Gastrocnemius medialis (tissue), 4 donors: ENCODE measurements around the gene CCNA1. TPM values are rescaled to one million over a fixed set of nuclear protein-coding genes. Genes with fewer than 3 reads are reported as not detected.

ENCODE experiments used
- ATAC-seq, 2 donors: fragments of 150-250 bp; one replicate each; pipeline ENCODE4 v1.9.1; 2016
- DNase-seq, 2 donors: peaks; one replicate each; pipeline ENCODE4 v3.0.0-alpha.2; 2019
- H3K27ac ChIP-seq, 4 donors: fragments of 200-600 bp; sonication (generic); 1 replicate in 1 of 4; 2 replicates in 3 of 4; pipeline ENCODE4 v1.5.1; 2016 to 2018; ENCODE audit warnings: mild to moderate bottlenecking in 2 of 4, moderate library complexity in 1 of 4
- H3K27me3 ChIP-seq, 3 donors: fragments of 200-600 bp; sonication (generic) in 2 of 3; 1 replicate in 1 of 3; 2 replicates in 2 of 3; pipeline versions ENCODE4 v1.5.1 to v1.6.0; 2016 to 2019; ENCODE audit warnings: mild to moderate bottlenecking in 1 of 3, moderate library complexity in 1 of 3
- H3K36me3 ChIP-seq, 2 donors: fragments of 200-600 bp; sonication (generic) in 1 of 2; one replicate each; pipeline ENCODE4 v1.5.1; 2017 to 2018
- H3K4me1 ChIP-seq, 2 donors: fragments of 200-600 bp; sonication (generic) in 1 of 2; one replicate each; pipeline ENCODE4 v1.5.1; 2016 to 2017; ENCODE audit warnings: mild to moderate bottlenecking in 2 of 2
- H3K4me3 ChIP-seq, 4 donors: fragments of 200-600 bp; sonication (generic) in 3 of 4; 1 replicate in 1 of 4; 2 replicates in 3 of 4; pipeline ENCODE4 v1.5.1; 2016 to 2019; ENCODE audit warnings: mild to moderate bottlenecking in 2 of 4
- H3K9me3 ChIP-seq, 3 donors: fragments of 200-600 bp; sonication (generic) in 2 of 3; 1 replicate in 1 of 3; 2 replicates in 2 of 3; pipeline ENCODE4 v1.5.1; 2016 to 2019
- CTCF ChIP-seq, 5 experiments: fragments of 450-650 bp in 3 of 5; fragments of 200-600 bp in 2 of 5; sonication (generic) in 2 of 5; IDR thresholded peaks in 4 of 5; conservative IDR thresholded peaks in 1 of 5; 1 replicate in 4 of 5; 2 replicates in 1 of 5; pipeline ENCODE4 v1.5.1; 2016 to 2019; ENCODE audit warnings: antibody characterized with exemption in 5 of 5, mild to moderate bottlenecking in 3 of 5, moderate library complexity in 3 of 5
- POLR2A ChIP-seq, 2 donors: fragments of 450-650 bp; IDR thresholded peaks; one replicate each; pipeline ENCODE4 v1.6.1; 2017; ENCODE audit warnings: antibody characterized with exemption in 2 of 2, mild to moderate bottlenecking in 2 of 2, moderate library complexity in 2 of 2
- in situ Hi-C, 4 donors: fragments of 200-750 bp; cut with MboI; loops; one replicate each; pipeline versions ENCODE4 v1.15.0 to v1.8.0; 2017; ENCODE audit warnings: low sequenced_read_pairs in 4 of 4
- intact Hi-C: fragments of 100-400 bp; cut with DNase I; formaldehyde crosslinking; loops from one replicate; pipeline ENCODE4 v1.15.1; 2023; ENCODE audit warnings: low total_unique reads
- total RNA-seq, 4 donors: library from RNA; depleted of rRNA; stranded (reverse); fragments of >200 nt; gene quantifications; one replicate each; pipeline versions ENCODE4 v1.1.0 to v1.2.3, GENCODE V29; 2016

CCNA1 gene
- total RNA-seq, 4 donors from 2014 or later = 0.58 to 0.98 (median 0.85) TPM; not detected in 1

- intact Hi-C loops (no loop called here), in situ Hi-C loops (no loop called here)
- ATAC-seq (no peak), DNase-seq (no peak)
- Histone ChIP-seq H3K4me1 (no peaks in the 10 kb centered on the region), H3K27me3 (no peaks in the 10 kb centered on the region), H3K9me3 (no peaks in the 10 kb centered on the region), H3K4me3 (no peak overlapping the region), H3K36me3 (no peaks in the 10 kb centered on the region), H3K27ac (no peak overlapping the region)
- TF ChIP-seq POLR2A (IDR thresholded peaks at IDR 0.05) = no peak
- TF ChIP-seq CTCF (IDR thresholded peaks at IDR 0.05 in 4 of 5, conservative IDR thresholded peaks at IDR 0.05 in 1 of 5) = no peak
Measured at GRCh38 chr13:36476661-36477060, 44.4 kb downstream of the CCNA1 start.

- in situ Hi-C loops (no loop called here), intact Hi-C loops (no loop called here)
- ATAC-seq (no peak), DNase-seq (no peak)
- Histone ChIP-seq H3K36me3 (no peaks in the 10 kb centered on the region), H3K9me3 (no peaks in the 10 kb centered on the region), H3K27me3 (no peaks in the 10 kb centered on the region), H3K4me1 (no peaks in the 10 kb centered on the region), H3K27ac (no peak overlapping the region), H3K4me3 (no peak overlapping the region)
- TF ChIP-seq CTCF (IDR thresholded peaks at IDR 0.05 in 4 of 5, conservative IDR thresholded peaks at IDR 0.05 in 1 of 5) (no peak), POLR2A (IDR thresholded peaks at IDR 0.05) (no peak)
Measured at GRCh38 chr13:36480726-36481427, 48.6 kb downstream of the CCNA1 start.

- DNase-seq (no peak), ATAC-seq (no peak)
- no peak overlapping the region for H3K27ac ChIP-seq
- H3K4me3 ChIP-seq = no peak overlapping the region
- no peak for TF ChIP-seq POLR2A (IDR thresholded peaks at IDR 0.05)
- no peak for TF ChIP-seq CTCF (IDR thresholded peaks at IDR 0.05 in 4 of 5, conservative IDR thresholded peaks at IDR 0.05 in 1 of 5)
- H3K9me3 ChIP-seq = no peaks in the 10 kb centered on the region
- in situ Hi-C loops = no loop called here
- H3K27me3 ChIP-seq = no peaks in the 10 kb centered on the region
- no peaks in the 10 kb centered on the region for H3K36me3 ChIP-seq
- H3K4me1 ChIP-seq = no peaks in the 10 kb centered on the region
- intact Hi-C loops = no loop called here
Measured at GRCh38 chr13:36490055-36490454, 57.8 kb downstream of the CCNA1 start.

Other genes starting within 250 kb of the CCNA1 start
- 1 to 10 TPM in 1 of 4 donors, not detected in 3; 2.4 TPM for gene SOHLH2, start 217.9 kb upstream of the CCNA1 start, total RNA-seq
- gene CCDC169, start 134.7 kb upstream of the CCNA1 start, total RNA-seq = 1 to 10 TPM in 1 of 4 donors, under 1 TPM in 1, not detected in 2; 0.10 to 1.7 TPM
- 10 to 100 TPM; 34.1 to 58.7 (median 48.8) TPM for gene SPART, start 86.1 kb upstream of the CCNA1 start, total RNA-seq
- gene SERTM1, start 241.5 kb downstream of the CCNA1 start, total RNA-seq = not detected